Fibroblast of gingiva (primary cell): ENCODE measurements around the gene COL17A1.

ENCODE experiments used
- DNase-seq: peaks from one replicate; pipeline ENCODE4 v3.0.0-alpha.2; 2011; ENCODE audit warnings: low read depth

Gene COL17A1

DNA sequence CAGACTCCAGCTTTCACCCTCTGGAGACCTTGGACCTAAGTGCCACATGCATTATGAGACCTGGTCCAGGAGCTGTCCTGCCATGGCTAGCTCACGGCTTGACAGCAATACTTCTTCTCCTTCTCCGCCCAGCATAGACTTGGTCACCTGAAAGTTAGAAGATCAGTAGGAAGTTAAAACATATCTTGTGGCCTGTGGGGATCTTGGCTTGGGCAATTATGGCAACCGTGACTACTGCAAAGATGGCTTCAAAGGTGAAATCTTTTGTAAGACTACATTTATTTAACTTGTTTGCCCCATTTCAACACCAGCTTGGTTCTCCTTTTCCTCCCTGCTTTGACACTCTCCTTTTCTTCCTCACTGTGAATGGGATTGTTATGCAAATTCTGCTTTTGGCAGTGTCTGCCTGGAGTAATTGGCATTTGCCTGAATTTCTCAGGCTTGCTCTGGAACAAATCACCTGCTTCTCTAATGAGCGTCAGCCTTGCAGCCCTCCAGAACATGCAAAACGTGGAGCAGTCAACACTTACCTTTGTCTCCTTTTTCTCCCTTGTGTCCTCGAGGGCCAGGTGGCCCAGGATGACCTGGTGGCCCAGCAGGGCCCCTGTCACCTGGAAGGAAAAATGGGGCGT lies 53.4 kb downstream of the COL17A1 start:
- DNase-seq, result no peak

DNA sequence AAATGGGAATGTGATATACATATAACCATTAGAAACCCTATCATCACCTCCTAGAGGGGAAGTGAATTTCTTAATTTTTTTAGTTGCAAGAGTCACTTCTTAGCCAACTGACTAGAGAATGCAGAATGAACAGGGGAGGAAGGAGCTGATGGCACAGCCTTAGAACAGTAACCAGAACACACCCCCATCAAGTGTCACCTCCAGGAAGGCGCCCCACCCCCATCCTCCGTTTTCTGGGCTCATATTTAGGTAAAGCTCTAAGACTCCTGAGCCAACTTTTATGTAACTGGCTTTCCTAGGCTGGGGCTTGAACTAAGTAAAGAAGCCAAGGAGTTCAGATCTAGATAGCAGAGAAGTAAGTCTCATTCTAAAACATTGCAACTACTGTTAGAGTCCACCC lies 54.0 kb downstream of the COL17A1 start:
- no peak for DNase-seq

DNA sequence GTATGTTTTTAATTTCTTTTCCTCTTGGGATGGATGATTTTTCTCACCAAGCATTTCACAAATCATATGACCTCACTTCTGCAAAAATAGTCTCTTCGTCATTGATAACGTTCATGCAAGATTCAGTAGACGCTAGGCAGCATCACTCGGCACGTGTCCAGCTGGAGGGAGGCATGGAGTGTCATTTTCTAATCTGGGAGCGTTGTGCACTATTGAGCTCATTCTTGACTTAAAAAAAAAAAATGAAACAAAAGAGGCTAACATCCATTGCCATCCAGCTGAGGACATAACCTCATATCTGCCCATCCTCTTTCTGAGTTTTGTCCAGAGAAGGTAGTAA lies 56.2 kb downstream of the COL17A1 start:
- DNase-seq, result no peak

DNA sequence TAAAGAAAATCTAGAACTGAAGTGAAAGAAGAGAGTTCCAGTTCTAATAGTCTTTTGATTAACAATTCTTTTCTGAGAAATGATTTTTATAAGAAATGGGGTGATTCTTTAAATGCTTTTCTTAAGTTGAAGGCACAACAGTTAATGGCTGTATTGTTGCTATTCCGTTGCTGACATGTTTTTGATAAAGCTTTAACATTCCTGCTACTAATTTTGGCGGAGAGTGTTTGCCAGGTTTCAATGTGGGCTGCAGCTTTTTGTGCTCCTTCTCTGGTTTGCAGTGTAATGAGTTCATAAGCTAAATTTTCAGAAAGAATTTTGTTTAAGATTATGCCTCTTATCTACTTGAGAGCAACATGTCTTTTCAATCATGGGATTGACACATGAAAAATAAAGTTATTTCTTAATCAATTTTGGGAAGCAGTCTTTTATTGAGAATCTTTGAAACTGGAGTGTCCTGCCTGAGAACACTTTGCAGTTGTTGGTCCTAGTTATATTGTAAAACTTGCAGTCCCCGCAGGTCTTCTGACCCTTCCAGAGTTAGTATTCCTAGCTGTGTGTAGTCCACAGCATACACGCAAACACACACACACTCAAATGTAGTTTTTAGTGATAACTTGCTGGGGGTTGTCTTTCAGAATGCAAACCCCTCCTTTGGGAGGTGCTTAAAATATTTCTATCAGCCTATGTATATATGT lies 56.7 kb downstream of the COL17A1 start:
- no peak for DNase-seq

DNA sequence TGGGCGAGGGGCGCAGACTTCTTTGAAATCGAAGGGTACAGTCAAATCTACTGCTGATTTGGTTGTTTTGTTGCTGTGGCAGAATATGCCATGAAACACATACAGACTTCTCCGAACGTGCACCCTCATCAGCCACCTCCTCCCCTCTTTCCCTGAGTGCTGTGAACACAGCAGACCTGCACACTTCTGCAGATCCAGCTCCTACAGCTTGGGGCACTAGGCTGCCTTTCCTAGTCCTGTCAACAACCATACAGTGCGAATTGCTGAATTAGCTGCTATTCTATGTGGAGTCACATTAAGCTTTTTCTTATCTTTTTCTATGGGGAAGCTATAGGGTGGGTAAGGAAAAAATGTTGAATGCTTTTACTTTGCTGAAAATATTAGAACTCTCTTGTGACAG lies 57.5 kb downstream of the COL17A1 start:
- DNase-seq, result no peak

DNA sequence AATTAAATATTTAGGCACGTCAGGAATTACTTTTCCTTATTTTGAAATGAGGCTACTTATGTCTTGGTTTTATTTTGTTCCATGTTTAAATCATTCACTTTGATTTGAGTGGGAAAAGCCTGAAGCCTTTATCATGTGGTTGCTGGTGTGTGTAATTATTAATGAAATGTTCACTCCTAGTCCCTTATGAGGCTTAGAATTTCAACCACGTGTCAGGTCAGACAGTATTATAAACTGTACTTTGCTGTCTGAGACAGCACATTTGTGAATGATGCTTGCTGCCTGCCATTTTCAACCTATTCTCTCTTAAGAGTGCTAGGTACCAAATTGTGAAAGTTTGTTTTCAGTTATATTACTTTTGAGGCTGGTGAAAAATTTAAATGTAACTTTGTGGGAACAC lies 58.9 kb downstream of the COL17A1 start:
- no peak for DNase-seq

DNA sequence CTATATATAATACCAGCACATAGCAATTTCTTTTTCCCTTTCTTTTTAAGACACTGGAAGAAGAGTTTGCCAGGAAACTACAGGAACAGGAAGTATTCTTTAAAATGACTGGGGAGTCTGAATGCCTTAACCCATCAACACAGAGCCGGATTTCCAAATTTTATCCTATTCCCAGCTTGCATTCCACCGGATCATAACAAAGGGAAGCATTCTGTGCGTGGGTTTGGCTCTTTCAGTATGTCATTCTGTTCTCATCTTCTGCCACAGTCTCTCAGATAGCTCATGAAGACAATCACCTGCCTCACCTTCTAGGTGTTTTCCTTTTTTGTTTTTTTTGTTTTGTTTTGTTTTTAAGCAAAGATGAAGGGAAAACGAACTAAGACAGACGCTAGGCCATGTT lies 60.2 kb downstream of the COL17A1 start:
- DNase-seq, result no peak

DNA sequence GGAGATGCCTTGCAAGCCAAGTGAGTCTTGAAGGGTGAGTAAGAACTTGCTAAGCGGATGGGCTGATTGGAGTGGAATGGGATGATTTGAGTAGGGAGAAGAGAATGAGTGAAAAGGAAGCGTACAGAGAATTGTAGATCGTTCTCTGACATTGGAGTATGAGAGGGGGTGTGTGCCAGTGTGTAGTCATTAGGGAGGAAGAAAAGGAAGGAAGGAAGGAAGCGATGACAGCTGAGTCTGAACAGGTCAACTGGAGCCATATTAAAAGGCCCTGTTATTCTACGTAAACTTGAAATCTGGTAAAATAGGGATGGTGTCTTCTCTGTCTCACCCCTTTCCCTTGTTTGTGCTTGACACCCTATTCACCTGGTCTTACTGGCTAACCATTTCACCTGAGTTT lies 63.7 kb downstream of the COL17A1 start:
- DNase-seq, result no peak

DNA sequence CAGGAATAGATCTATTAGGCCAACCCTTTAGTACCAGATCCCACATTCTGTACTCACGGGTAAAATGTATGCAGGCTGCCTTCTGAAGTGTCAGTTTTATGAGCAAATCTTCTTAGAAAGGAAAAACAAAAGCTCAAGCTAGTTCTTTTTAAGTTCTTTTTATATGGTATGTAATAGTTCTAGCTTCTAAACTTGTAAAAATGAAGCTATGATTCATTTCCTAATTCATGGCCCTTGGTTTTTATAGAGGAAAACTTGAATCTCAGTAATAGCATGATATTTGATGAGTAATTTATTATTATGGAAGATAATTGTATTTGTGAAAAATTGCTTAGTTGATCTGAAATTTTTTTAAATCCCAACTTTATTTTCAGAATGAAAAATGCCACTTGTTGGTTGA lies 64.4 kb downstream of the COL17A1 start:
- no peak for DNase-seq

DNA sequence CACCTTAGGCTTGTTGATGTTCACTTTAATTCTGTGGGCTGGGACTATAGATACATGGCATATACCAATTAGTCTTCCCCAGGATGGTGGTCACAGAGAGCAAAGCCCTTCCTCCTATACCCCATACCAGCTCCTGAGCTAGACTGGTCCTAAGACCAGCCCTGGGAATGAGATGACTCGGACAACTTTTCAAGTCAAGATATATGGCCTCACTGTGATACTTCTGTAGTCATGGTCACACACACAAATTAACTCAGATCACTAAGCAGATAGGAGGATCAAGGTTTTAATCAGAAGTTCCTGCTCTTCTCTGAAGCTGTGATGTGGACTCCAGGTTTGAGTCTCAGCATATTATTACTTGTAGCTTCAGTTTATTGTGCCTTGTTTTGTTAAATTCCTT lies 65.7 kb downstream of the COL17A1 start:
- DNase-seq, result no peak

DNA sequence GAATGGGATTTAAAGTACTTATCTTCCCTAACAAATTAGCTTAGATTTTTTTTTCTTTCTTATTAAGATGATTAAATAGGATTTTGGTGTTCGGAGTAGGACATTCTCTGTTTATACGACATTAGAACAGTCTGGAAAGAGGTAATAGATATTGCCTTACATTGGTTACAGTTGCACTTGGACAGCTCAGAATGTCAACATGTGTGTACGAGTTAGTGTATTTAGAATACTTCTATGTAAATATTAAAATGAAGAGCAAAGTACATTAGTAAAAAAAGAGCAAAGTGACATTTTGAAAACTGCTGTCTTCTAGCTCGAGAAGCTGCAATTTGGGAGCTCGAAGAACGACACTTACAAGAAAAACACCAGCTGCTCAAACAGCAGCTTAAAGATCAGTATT lies 67.2 kb downstream of the COL17A1 start:
- DNase-seq, result no peak

DNA sequence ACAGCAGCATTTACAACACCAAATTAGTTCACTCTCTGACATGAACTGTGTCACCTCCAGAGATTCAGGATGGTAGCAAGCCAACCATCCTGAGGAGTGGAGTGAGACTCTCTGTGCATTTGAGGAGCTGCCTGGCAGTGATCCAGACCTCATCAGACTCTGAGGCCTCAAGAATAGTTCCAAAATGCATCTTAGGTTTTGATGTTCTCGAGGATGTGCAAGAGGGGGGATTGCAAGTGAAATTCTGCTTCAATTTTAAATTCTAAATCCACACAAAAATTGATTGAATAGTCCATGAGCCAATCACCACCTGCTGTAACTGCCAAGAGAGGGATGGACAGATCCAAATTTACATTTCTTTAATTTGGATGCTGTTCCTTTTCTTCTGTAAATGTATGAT lies 69.0 kb downstream of the COL17A1 start:
- no peak for DNase-seq

DNA sequence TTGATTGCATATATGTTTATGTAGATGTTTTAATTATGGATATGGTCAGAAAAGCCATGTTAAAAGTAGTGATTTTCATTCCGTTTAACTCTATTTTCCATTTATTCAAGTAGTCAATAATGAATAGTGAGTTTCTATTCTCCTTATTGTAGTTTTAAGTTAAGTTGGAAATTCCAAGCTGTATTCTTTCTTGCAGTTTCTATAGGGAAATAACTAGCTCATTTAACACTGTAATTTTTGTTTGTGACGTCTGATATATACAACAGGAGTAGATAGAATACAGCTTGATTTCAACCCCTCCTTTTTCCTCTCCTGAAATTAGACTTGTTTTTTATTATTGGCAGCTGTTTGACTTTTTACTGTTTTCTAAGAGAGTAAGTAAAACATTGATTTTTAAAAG lies 71.5 kb downstream of the COL17A1 start:
- no peak for DNase-seq

DNA sequence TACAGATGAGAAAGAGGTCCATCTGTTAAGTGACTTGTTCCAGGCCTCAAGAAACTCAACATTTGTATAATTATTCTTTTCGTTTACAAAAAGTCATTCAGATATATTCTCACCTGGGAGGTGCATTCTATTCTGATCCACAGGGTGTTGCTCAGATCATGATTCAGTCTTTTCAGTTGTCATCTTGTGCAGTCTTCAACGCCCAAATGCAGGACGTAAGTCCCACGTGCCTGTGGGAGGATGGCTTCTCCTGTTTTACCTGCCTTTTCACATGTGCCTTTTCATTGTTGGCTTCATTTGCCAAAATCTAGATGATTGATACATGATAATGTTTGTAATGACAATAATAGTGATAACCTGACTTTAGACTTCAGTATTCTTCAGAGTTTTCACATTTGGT lies 72.2 kb downstream of the COL17A1 start:
- DNase-seq, result no peak

DNA sequence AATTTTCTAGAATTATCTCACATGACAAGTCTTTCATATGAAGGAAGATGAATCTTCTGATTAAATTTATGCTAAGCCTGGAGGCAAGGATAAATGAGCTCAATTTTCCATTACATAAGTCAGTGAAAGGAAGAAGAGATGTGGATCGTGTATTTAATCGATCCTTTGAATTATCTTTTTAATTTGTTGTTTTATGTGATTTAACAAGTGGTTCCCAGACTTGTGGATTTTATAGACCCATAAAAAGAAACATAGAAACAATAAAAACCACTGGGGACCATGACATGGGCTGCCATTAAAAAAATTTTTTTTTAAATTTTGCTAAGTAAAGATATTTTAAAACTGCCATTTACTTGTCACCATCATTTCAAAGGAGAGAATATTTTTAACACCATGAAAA lies 73.8 kb downstream of the COL17A1 start:
- DNase-seq, result no peak

DNA sequence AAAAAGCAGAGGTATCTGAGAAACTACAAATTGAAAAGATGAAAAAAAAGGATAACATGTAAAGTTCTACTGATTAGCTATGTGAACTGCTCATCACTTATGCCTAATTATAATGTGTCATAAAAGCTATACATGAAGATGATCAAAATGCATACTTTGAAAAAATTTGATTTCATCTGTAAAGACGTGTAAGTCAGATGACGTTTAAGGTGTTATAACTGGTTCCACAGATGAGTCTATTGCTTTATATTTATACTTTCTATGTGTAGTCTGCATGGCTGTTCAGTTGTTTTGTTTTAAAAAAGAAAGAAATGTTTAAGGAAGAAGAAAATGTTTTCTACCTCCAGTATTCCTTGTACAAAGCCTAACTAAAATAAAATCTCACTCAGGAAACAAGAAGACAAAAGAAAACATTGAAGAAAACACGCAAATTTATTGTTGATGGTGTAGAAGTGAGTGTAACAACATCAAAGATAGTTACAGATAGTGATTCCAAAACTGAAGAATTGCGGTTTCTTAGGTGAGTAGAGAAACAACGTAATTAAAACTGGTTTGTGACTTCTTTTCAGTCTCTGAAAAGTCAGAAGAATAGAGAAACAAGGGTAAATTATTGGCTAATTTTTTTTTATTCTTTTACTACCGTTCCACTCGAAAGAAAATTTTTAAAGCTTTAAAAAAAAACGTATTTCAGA lies 80.4 kb downstream of the COL17A1 start:
- no peak for DNase-seq

DNA sequence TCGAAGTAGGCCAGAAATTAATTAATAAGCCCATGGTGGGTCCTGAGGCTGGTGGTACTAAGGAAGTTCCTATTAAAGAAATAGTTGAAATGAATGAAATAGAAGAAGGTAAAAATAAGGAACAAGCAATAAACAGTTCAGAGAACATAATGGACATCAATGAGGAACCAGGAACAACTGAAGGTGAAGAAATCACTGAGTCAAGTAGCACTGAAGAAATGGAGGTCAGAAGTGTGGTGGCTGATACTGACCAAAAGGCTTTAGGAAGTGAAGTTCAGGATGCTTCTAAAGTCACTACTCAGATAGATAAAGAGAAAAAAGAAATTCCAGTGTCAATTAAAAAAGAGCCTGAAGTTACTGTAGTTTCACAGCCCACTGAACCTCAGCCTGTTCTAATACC lies 82.8 kb downstream of the COL17A1 start:
- DNase-seq, result no peak

DNA sequence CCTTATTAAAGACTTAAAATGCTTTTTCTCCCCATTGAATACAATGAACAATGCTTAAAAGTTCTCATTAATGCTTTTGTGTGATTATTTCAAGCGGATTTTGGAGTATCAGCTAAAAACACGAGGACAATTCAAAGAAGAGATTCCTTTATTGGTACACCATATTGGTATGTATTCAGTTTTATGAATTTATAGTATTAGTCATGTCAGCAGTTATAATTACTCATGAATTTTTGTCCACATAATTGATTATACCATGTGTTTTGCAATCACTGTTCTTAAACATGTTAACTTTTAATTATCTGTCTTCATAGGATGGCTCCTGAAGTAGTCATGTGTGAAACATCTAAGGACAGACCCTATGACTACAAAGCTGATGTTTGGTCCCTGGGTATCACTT lies 86.9 kb downstream of the COL17A1 start:
- no peak for DNase-seq

DNA sequence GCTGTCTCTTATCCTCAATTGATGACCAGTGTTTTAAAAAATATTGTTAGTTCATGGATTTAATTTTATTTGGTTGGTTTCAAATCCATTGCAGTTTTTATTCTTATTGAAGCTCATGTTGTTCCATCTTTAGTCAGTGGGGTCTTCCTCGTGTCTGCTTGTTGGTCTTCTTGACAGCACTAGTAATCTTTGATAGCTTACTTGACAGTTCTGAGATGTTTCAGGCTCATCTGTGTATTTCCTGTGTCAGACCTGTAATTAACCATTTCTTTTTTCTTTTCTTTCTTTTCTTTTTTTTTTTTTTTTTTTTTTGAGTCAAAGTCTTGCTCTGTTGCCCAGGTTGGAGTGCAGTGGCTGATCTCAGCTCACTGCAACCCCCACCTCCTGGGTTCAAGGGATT lies 90.5 kb downstream of the COL17A1 start:
- no peak for DNase-seq

DNA sequence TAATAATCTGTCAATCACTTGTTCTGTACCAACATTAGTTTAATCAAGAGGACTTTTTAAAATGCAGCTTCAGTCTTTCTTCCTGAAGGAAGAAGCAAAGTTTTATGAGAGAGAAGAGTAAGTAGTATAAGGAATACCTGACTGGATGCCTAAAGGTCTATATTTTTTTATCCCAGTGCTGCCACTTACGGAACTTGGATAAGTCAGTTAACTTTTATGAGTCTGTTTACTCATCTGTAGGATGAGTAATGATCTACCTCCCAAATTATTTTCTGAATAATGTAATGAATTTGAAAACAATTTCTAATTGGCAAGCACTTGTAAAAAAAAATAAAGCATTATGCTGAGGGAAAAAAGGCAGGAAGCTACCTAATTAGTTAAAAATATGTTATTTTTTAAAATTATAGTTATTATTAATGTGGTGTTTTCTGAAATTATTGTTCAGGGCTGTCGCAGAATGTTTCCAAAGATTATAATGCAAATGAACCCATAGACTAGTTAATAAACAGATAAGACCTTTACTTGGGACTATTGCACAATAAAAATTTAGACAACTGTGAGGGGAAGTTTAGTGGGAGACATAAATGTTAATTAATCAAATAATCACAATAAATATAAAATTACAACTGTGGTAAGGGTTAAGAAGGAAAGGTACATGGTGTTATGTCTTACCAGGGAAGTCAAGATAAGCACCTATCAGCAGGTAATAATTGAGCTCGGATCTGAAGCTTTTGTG lies 94.1 kb downstream of the COL17A1 start:
- DNase-seq, result no peak

DNA sequence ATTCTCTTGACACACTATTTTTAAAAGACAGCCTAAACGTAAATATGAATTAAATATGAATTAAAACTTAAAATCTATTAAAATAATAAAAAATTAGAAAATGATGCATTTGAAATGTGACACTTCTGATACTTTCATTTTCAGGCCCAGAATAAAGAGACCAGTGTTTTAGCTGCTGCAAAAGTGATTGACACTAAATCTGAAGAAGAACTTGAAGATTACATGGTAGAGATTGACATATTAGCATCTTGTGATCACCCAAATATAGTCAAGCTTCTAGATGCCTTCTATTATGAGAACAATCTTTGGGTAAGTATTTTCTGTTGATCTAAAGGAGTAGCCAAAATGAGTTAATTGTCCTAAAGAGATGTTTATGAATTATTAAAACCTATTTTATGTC lies 95.1 kb downstream of the COL17A1 start:
- DNase-seq, result no peak

DNA sequence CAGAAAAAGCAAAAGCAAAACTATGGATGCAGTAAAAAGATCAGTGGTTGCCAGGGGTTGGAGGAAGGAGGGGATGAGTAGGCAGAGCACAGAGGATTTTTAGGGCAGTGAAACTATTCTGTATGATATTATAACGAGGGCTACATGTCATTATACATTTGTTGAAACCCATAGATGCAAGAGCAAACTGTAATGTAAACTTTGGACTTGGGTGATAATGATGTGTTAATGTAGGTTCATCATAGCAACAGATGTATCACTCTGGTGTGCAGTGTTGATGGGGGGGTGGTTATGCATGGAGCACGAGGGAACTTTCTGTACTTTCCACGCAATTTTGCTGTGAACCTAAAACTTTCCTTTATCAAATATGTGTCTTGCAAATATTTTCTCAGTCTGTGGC lies 95.6 kb downstream of the COL17A1 start:
- DNase-seq, result no peak

DNA sequence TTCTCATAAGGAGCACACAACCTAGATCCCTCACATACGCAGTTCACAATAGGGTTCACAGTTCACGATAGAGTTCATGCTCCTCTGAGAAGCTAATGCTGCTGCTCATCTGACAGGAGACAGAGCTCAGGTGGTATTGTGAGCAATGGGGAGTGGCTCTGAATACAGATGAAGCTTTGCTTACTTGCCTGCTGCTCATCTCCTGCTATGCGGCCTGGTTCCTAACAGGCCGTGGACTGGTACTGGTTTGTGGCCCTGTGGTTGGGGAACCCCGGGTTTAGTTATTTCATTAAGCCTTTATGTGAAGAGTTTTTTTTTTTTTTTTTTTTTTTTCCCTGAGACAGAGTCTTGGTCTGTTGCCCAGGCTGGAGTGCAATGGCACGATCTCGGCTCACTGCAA lies 99.3 kb downstream of the COL17A1 start:
- DNase-seq, result no peak
